Panc1 (cell line): ENCODE results near the gene KCTD13.
A peak's percentile ranks its signal among the peaks of the same experiment; 100 is the strongest.

Experiments used
- CTCF ChIP-seq: fragments of 450-650 bp; IDR thresholded peaks from 2 replicates; pipeline ENCODE4 v1.5.1; 2017; ENCODE audit warnings: mild to moderate bottlenecking
- POLR2AphosphoS5 ChIP-seq: IDR thresholded peaks from 2 replicates; pipeline ENCODE4 v1.6.1; 2012; ENCODE audit warnings: mild to moderate bottlenecking, low read depth, low read length, moderate library complexity
- REST ChIP-seq, 2 experiments: IDR thresholded peaks; 2 replicates each; pipeline ENCODE4 v1.6.1; 2011 to 2012; ENCODE audit warnings: low read depth in 2 of 2, control low read depth in 1 of 2, low read length in 1 of 2, mild to moderate bottlenecking in 1 of 2, moderate library complexity in 1 of 2; ENCODE audit not compliant: insufficient read depth in 1 of 2

GRCh38 chr16:29906520-29907244 lies 19.3 kb downstream of the KCTD13 start:
- TF ChIP-seq CTCF (no peak), POLR2AphosphoS5 (0 out of 2 replicates have a peak, but pooled peaks have one; percentile 52), REST (IDR thresholded peaks at IDR 0.05; ENCODE audit: insufficient read depth in 1 of 2, low read depth in 2 of 2, low read length in 1 of 2) (no peak)
